Measurements from ENCODE around the gene STN1. TPM values are rescaled to one million over a fixed set of nuclear protein-coding genes. Genes with fewer than 3 reads are reported as not detected.
A peak's percentile ranks its signal among the peaks of the same experiment; 100 is the strongest.

STN1 gene
- total RNA-seq, 1 experiment from 2014 or later, result 33.1 TPM

GRCh38 chr10:103894441-103894864 is 23.5 kb downstream of the STN1 start:
- DNase-seq (ENCODE audit: low spot score), result peak; percentile 29

- no peak for DNase-seq (ENCODE audit: low spot score)
These were observed 24.2 kb downstream of the STN1 start for GRCh38 chr10:103893817-103894216.

- DNase-seq (ENCODE audit: low spot score), result no peak
These were observed 25.8 kb downstream of the STN1 start for GRCh38 chr10:103892181-103892580.

GRCh38 chr10:103890688-103891087 is 27.3 kb downstream of the STN1 start:
- no peak for DNase-seq (ENCODE audit: low spot score)

GRCh38 chr10:103890194-103890658 is 27.8 kb downstream of the STN1 start:
- peak; percentile 71 for DNase-seq (ENCODE audit: low spot score)

GRCh38 chr10:103889121-103889720 is 28.8 kb downstream of the STN1 start:
- no peak for DNase-seq (ENCODE audit: low spot score)

GRCh38 chr10:103888113-103888841 is 29.7 kb downstream of the STN1 start:
- DNase-seq (ENCODE audit: low spot score), result peak; percentile 80

- no peak for DNase-seq (ENCODE audit: low spot score)
These were observed 32.4 kb downstream of the STN1 start for GRCh38 chr10:103885617-103886016.

GRCh38 chr10:103884681-103885139 is 33.3 kb downstream of the STN1 start:
- peak; percentile 59 for DNase-seq (ENCODE audit: low spot score)

- DNase-seq (ENCODE audit: low spot score), result no peak
These were observed 35.5 kb downstream of the STN1 start for GRCh38 chr10:103882285-103883007.

GRCh38 chr10:103881416-103882284 is 36.3 kb downstream of the STN1 start:
- no peak for DNase-seq (ENCODE audit: low spot score)

GRCh38 chr10:103879831-103880230 is 38.2 kb downstream of the STN1 start:
- no peak for DNase-seq (ENCODE audit: low spot score)

GRCh38 chr10:103879409-103879808 is 38.6 kb downstream of the STN1 start:
- no peak for DNase-seq (ENCODE audit: low spot score)

GRCh38 chr10:103877861-103878260 is 40.1 kb downstream of the STN1 start:
- no peak for DNase-seq (ENCODE audit: low spot score)

GRCh38 chr10:103876155-103876554 is 41.8 kb downstream of the STN1 start:
- DNase-seq (ENCODE audit: low spot score), result no peak

- no peak for DNase-seq (ENCODE audit: low spot score)
These were observed 43.3 kb downstream of the STN1 start for GRCh38 chr10:103874730-103875129.

GRCh38 chr10:103872137-103872931 is 45.6 kb downstream of the STN1 start:
- DNase-seq (ENCODE audit: low spot score), result peak; percentile 66

GRCh38 chr10:103871006-103871405 is 47.0 kb downstream of the STN1 start:
- DNase-seq (ENCODE audit: low spot score), result no peak

GRCh38 chr10:103870516-103870915 is 47.5 kb downstream of the STN1 start:
- DNase-seq (ENCODE audit: low spot score), result peak; percentile 43

- DNase-seq (ENCODE audit: low spot score), result no peak
These were observed 48.6 kb downstream of the STN1 start for GRCh38 chr10:103869336-103869735.

- DNase-seq (ENCODE audit: low spot score), result no peak
These were observed 49.8 kb downstream of the STN1 start for GRCh38 chr10:103868200-103868599.
